CD4-positive, alpha-beta T cell treated with Interleukin-17A for 4 hours (primary cell): ENCODE data around the gene LRRC4C.

Experiments used
- DNase-seq: peaks from one replicate; pipeline ENCODE4 v3.0.0-alpha.2; 2020; ENCODE audit warnings: mixed read lengths

Gene LRRC4C

DNA sequence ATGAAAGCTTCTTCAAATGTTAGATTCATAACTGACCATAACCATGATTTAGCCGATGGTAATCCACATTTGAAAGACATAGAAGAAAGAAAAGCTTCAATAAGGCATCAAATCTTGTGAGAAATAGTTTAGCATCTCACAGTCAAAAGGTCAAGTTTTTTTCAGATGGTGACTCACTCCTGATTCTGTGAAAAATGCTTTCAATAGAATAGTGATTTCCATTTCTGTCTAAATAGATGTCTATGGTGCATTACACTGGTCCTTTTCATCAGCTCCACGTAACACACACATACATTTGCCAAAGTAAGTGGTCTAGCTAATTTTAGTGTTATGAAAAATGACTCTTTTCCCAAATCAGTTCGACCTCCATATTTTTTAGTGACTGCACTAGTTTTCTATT is 139.2 kb downstream of the LRRC4C start:
- DNase-seq: no peak

DNA sequence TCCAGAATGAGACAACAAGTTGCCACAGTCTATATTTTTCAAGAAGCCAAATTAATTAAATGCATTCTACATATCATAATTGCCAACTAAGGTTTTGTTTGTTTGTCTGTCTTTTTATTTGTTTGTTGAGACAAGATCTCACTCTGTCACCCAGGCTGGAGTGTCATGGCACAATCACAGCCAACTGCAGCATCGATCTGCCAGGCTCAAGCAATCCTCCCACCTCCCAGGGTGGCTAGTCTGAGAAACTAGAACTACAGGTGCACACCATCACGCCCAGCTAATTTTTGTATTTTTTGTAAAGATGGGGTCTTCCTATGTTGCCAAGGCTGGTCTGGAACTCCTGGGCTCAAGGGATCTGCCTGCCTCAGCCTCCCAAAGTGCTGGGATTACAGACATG is 140.0 kb downstream of the LRRC4C start:
- no peak for DNase-seq

DNA sequence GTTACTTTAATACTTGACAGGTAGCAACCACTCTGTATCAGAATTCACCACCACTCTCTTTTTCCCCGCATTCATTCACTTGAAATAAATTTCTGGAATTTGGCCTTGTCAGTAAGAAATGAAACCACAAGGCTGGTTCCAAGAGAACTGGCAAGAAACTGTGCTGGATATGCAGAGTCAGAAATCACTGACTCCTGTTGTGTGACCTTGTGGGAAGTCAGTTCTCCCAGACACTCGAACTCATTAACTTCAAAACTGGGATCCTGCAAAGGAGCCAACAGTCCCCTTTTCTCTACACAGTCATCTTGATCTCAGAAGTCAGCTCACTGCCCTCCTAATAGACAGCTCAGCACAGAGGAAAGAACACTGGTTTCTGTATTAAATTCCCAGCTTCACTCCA is 142.7 kb downstream of the LRRC4C start:
- no peak for DNase-seq

DNA sequence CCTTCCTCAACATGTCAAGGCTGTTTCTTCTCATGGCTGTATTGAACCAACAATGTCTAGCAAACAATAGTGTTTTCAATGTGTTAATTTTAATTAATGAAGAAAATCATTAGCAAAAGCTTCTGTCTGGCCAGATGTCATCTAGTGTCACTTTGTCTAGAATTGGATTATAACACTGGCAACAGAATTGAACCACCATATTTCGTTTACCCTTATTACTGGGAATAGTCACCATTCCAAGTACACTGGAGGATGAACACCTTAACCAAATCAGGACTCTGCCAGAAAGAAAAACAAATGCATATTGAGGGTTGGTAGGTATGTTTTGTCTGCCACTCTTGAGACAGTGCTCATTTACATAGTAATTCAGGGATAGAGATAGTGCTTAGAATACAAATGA is 146.2 kb downstream of the LRRC4C start:
- DNase-seq: no peak

GRCh38 chr11:41309716-41310115 is 149.7 kb downstream of the LRRC4C start:
- DNase-seq: no peak

DNA sequence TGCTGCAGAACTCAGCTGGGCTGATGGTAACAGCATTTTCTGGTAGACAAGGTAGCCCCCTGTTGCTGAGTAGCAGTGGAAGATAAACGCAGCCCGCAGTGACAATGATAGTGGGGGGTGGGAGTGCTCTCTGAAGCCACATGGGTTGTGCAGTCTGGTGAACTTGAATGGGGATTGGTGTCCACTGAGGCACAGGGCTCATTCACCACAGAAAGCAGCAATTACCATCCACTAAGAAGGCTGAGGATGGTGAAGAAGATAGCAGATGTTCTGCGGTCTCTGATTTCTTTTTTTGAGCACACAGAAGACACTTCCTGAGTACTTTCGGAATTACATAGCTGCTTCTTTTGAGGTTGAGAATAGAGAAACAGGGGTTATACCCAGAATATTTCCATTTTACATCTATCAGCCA is 150.3 kb downstream of the LRRC4C start:
- no peak for DNase-seq

- no peak for DNase-seq
Measured at GRCh38 chr11:41308286-41308685, 151.2 kb downstream of the LRRC4C start.

DNA sequence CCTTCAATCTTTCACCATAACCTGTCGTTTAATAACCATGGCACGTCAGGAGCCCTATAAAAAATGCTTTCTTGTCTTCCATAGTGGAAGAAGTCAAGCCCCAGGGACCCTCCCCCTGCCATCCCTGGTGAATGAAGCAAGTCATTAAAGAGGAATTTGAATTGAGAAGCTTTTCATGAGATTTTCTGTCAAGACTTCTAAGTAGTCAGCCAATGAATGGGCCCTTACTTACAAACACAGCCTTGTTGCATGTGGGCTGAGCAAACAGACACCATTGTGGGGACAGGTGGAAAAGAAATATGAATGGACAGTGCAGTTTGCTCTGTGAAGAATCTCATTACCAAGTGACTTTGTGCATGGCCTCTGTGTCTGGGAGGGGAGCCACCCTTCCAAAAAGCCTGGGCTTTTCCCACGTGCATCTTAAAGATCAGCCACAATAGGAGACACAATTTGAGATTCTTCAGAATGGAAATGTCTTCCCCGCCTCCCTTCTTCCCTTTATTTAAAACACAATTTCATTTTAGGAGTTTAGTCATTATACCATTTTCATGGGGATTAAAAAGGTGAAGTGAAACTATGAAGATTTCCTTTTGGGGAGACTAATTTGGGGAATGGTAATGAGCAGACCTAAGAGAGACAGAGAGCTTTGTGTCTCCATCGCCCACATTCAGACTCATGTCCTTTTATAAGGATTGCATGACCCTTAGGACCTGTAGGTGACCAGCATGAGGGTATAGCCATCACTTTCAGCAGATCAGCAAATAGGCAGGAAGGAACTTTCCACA is 152.0 kb downstream of the LRRC4C start:
- DNase-seq: no peak

GRCh38 chr11:41306431-41306830 is 153.0 kb downstream of the LRRC4C start:
- no peak for DNase-seq

DNA sequence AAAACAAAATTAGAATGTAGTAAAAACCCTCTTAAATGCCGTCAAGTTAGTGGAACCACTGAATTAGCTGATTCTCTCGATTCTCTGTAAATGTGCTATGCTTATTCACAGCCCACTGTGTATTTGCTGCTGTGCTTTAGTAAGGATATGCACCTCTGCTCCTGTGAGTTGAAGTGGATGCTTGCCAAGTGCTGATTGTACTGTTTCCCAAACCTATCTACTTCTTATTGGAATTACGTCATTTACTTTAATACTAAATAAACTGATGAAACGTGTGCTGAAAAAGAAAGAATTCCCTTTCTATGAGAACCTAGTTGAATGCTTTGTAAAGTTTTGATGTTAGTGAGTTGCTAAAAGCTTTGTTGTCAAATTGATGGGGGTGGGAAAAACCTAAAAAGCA is 158.4 kb downstream of the LRRC4C start:
- no peak for DNase-seq

GRCh38 chr11:41289408-41289807 is 170.0 kb downstream of the LRRC4C start:
- no peak for DNase-seq

DNA sequence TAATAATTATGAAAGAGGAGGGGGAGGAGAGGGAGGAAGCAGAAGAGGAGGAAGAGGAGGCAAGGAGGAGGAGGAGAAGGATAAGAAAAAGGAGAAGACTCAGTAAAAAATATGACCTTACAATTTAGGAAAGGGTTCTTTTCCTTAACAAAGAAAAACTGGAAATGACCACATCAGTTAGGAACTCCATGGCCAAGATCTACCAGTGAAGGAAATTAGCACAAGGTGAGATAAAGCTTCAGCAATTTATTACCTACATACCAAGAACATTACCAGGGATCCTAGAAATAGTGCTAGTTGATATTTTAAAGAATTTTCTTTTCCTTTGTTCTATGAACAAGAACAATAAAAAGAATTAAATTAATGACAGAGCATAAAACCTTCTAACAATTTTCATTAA is 172.7 kb downstream of the LRRC4C start:
- DNase-seq: no peak

DNA sequence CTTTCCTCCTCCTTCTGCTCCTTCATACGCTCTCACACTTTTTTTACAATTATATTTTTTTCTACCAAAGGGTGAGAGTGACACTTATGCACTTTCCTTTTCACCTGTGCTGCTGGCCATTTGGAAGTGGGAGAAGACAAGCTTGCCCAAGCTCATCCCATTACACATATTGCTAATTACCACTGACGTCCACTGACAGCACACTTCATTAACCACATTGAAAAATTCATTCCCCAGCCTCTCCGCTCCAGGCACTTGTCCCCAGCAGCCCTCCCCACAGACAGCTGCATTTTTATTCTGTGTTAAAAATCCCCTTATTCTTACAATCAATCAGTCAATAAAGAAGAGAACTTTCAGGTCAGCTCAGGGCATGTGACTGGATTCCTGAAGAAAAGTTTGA is 175.1 kb downstream of the LRRC4C start:
- DNase-seq: no peak

GRCh38 chr11:41283191-41283930 is 176.1 kb downstream of the LRRC4C start:
- no peak for DNase-seq

DNA sequence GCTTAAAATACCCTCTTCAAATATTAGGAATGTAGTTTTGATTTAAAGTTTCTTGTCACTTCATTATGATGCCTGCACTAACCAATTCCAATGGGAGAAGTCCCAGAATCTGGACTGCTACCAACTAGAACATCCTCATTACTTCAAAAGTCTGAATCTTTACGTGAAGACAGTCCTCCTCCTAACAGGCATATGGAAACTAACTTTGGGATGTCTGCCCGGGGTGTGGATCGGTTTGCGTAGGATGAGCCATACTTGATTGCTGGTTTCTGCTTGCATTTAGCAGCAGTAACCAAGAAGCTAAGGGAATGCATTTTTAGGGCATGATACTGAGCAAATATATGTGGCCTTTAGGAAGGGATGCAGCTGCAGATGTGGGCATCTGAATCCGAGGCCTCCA is 177.1 kb downstream of the LRRC4C start:
- no peak for DNase-seq

GRCh38 chr11:41281131-41281742 is 178.2 kb downstream of the LRRC4C start:
- no peak for DNase-seq

DNA sequence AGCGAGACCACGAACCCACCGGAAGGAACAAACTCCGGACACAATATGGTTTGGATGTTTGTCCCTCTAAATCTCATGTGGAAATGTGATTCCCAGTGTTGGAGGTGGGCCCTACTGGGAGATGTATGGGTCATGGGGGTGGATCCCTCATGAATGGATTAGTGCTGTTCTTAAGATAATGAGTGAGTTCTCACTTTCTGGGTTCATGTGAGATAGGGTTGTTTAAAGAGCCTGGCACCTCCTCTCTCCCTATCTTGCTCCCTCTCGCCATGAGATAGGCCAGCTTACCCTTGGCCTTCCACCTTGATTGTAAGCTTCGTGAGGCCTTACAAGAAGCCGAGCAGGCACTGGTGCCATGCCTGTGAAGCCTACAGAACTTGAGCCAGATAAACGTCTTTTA is 184.6 kb downstream of the LRRC4C start:
- DNase-seq: no peak

DNA sequence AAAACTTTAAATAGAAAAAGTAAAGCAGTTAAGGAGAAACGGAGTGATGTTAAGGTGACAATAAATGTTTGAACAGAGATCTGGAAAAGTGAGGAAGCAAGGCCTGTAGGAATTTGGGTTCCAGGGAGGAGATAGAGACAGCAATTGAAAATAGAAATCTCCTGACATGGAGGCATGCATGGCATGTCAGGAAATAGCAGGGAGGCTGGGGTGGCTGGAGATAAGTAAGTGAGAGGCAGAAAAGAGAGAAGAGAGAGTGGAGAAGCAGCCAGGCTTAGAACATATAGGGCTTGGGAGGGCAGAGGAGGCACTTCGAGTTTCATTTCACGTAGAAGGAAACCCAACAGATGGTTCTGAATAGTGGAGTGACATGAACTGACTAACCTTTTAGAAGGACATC is 185.5 kb downstream of the LRRC4C start:
- no peak for DNase-seq

- no peak for DNase-seq
Measured at GRCh38 chr11:41267451-41267850, 192.0 kb downstream of the LRRC4C start.

- DNase-seq: no peak
Measured at GRCh38 chr11:41256041-41256440, 203.4 kb downstream of the LRRC4C start.

- no peak for DNase-seq
Measured at GRCh38 chr11:41254966-41255365, 204.5 kb downstream of the LRRC4C start.

- DNase-seq: no peak
Measured at GRCh38 chr11:41250408-41250935, 209.0 kb downstream of the LRRC4C start.

DNA sequence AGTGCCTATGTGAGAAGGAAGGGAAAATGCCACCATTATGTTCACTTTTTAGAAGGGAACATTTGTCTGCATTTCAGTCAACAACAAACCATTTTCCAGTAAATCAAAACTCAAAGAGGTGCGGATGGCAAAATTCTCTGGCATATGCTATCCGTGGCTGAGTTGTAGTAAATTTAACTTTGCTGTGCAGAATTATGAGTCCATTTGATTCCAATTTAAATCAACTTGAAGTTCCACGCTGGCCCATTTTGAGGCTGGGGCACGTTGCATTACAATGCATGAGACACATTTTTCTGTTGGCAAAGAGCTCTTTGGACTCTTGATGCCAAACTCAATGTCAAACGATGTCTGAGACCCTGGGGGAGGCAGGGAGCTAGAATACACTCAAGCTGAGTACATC is 211.8 kb downstream of the LRRC4C start:
- DNase-seq: no peak

DNA sequence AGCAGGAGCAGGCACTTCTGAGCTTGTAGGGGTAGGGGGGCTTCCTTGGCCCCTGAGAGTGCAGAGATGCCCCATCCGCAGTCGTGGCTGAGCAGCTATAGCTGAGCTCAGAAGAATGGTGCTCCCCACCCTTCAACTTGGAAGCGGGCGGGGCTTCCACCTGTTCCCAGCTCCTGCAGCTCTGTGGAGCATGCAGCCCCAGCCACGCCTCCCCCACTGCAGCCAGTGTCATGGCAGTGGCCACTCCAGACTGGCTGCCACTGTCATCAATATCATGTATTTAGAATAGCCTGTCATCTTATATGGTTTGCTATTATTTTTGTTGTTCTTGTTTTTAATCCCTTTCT is 213.1 kb downstream of the LRRC4C start:
- no peak for DNase-seq
